ENCODE data around the gene FOXJ3. TPM values are rescaled to one million over a fixed set of nuclear protein-coding genes. Genes with fewer than 3 reads are reported as not detected.

The FOXJ3 gene
- total RNA-seq, 2 donors from 2014 or later: 39.9 to 44.8 TPM

DNA sequence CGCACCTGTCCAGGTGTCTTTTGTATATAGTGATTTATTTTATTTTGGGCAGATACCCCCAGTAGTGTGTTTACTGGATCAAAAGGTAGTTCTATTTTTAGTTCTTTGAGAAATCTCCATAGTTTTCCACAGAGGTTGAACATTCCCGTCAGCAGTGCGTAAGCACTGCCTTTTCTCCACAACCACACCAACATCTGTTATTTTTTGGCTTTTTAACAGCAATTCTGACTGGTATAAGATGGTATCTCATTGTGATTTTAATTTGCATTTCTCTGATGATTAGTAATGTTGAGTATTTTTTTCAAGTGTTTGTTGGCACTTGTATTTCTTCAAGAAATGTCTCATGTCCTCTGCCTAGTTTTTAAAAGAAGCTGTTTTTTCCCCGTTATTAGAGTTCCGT, 39.2 kb downstream of the FOXJ3 start:
- H3K4me3 ChIP-seq: no peak overlapping the region

DNA sequence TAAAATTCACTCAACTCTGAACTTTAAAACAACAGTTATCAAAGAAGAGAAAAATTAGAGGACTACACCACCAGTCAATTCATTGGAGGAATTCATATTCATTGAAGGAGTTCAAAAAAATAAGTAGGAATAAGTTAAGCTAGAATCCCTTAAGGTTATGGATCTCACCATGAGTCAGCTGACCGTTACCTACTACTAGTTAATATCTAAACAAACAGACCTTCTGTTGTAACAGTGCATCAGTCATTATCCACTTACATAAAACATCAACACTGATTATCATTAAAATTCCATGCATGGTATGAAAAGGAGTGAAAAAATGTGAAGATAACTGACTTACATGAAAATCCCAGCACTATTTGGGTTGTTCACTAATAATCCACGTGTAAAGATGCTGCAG, 44.9 kb downstream of the FOXJ3 start:
- Histone ChIP-seq H3K27me3 (no peaks in the 10 kb centered on the region), H3K4me1 (no peaks in the 10 kb centered on the region), H3K27ac (no peak overlapping the region), H3K36me3 (no peaks in the 10 kb centered on the region), H3K9me3 (no peaks in the 10 kb centered on the region), H3K4me3 (no peak overlapping the region), H3K9ac (ENCODE audit: low read depth in 2 of 2, low read length in 2 of 2) (no peak overlapping the region)
- no peak for DNase-seq
- TF ChIP-seq CTCF (IDR thresholded peaks at IDR 0.05): no peak
- intact Hi-C loops (cut with DNase I): no loop called here

More for the DNA sequence above, 39.2 kb downstream of the FOXJ3 start:
- no peak overlapping the region for H3K9ac ChIP-seq (ENCODE audit: low read depth in 2 of 2, low read length in 2 of 2)
- DNase-seq: no peak
- no peak overlapping the region for H3K27ac ChIP-seq
- no peaks in the 10 kb centered on the region for H3K36me3 ChIP-seq
- no peaks in the 10 kb centered on the region for H3K9me3 ChIP-seq
- no peaks in the 10 kb centered on the region for H3K27me3 ChIP-seq
- intact Hi-C loops (cut with DNase I): no loop called here
- TF ChIP-seq CTCF (IDR thresholded peaks at IDR 0.05): no peak
- no peaks in the 10 kb centered on the region for H3K4me1 ChIP-seq

DNA sequence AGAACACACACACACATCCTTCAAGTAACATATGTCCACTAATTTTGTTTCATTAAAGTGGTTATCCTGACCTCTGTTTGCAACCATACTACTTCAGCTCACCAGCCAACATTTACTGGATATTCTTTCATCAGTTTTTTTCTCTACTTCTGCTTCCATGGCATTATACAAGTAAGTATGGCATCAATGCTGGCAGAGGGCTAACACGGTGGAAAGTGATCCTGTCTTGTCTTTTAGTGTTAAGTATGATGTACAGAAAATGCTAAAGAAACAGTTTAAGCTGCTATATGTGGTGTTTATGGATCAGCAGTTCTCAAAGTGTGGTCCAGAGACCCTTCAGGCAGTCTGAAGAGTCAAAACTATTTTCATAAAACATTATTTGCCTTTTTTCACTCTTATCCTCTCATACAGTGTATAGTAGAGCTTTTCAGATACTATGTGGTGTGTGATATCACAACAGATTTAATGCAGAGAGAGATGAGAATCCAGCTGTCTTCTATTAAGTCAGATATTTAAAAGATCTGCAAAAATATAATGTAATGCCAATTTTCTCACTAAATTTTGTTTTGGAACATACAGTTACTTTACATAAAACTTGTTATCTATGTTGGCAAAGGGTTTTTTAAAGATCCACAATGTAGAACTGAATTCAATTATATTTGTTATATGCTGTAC, 46.6 kb downstream of the FOXJ3 start:
- no peak for TF ChIP-seq CTCF (IDR thresholded peaks at IDR 0.05)
- intact Hi-C loops (cut with DNase I): no loop called here
- Histone ChIP-seq H3K4me1 (no peaks in the 10 kb centered on the region), H3K27ac (no peak overlapping the region), H3K9ac (ENCODE audit: low read depth in 2 of 2, low read length in 2 of 2) (no peak overlapping the region), H3K27me3 (no peaks in the 10 kb centered on the region), H3K9me3 (no peaks in the 10 kb centered on the region), H3K4me3 (no peak overlapping the region), H3K36me3 (no peaks in the 10 kb centered on the region)
- DNase-seq: no peak

- TF ChIP-seq CTCF (IDR thresholded peaks at IDR 0.05): no peak
- Histone ChIP-seq H3K36me3 (no peaks in the 10 kb centered on the region), H3K27ac (no peak overlapping the region), H3K9ac (ENCODE audit: low read depth in 2 of 2, low read length in 2 of 2) (no peak overlapping the region), H3K9me3 (no peaks in the 10 kb centered on the region), H3K27me3 (no peaks in the 10 kb centered on the region), H3K4me1 (no peaks in the 10 kb centered on the region), H3K4me3 (no peak overlapping the region)
- DNase-seq: no peak
- intact Hi-C loops (cut with DNase I): no loop called here
Observed at GRCh38 chr1:42282867-42283583, 52.0 kb downstream of the FOXJ3 start.

GRCh38 chr1:42282024-42282579, 52.9 kb downstream of the FOXJ3 start:
- no peak overlapping the region for H3K4me3 ChIP-seq
- H3K9ac ChIP-seq (ENCODE audit: low read depth in 2 of 2, low read length in 2 of 2): no peak overlapping the region
- no peaks in the 10 kb centered on the region for H3K36me3 ChIP-seq
- H3K9me3 ChIP-seq: no peaks in the 10 kb centered on the region
- intact Hi-C loops (cut with DNase I): no loop called here
- no peak overlapping the region for H3K27ac ChIP-seq
- no peak for TF ChIP-seq CTCF (IDR thresholded peaks at IDR 0.05)
- H3K27me3 ChIP-seq: no peaks in the 10 kb centered on the region
- DNase-seq: no peak
- H3K4me1 ChIP-seq: no peaks in the 10 kb centered on the region
